Myocyte (in vitro differentiated cells): Measurements from ENCODE around the gene FOLR1. TPM values are rescaled to one million over a fixed set of nuclear protein-coding genes. Genes with fewer than 3 reads are reported as not detected.
A peak's percentile ranks its signal among the peaks of the same experiment; 100 is the strongest.
"Not testable (repeated sequence)": the region's sequence is repeated elsewhere in the genome, so short reads cannot be mapped to it uniquely, and the experiment has no call there.

Experiments used
- DNase-seq: peaks from one replicate; pipeline ENCODE4 v3.0.0-alpha.2; 2012; ENCODE audit warnings: low read depth
- polyA plus RNA-seq: library from polyadenylated mRNA; unstranded; fragments of >200 nt; gene quantifications from one replicate; pipeline ENCODE4 v1.2.1, GENCODE V29; 2012; ENCODE audit warnings: missing spikeins
- total RNA-seq: library from RNA; depleted of rRNA; stranded (reverse); fragments of >200 nt; gene quantifications from 2 replicates; pipeline ENCODE4 v1.2.3, GENCODE V29; 2014

FOLR1 gene
- 34.8 and 39.0 TPM in 2 replicates for total RNA-seq
- 36.0 TPM for polyA plus RNA-seq

- peak; percentile 92 for DNase-seq
Observed at GRCh38 chr11:72191961-72192381, at the start of gene FOLR1. Gene FOLR1, plus strand, starts transcription at chr11:72192140. Its CDS starts 34 bp downstream, at chr11:72192174.

DNA sequence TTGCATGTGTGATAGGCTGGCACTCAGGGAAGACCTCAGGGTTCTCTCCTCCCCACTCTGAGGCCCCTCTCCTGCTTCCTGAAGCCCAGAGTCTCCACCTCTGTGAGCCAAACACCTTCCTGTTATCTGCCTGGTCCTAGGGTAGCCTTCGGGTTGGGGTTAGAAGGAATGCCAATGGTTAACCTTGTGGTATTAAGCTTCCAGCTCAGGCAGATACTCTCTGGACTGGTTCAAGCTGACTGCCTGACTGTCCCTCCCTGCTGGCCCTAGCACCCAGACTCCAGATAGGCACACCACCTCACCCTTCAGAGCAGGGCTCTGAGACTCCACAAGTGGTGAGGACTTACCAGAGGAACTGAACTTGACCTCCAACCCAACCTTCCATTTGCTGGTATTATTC lies 49.4 kb upstream of the FOLR1 start:
- DNase-seq = not testable (repeated sequence)

DNA sequence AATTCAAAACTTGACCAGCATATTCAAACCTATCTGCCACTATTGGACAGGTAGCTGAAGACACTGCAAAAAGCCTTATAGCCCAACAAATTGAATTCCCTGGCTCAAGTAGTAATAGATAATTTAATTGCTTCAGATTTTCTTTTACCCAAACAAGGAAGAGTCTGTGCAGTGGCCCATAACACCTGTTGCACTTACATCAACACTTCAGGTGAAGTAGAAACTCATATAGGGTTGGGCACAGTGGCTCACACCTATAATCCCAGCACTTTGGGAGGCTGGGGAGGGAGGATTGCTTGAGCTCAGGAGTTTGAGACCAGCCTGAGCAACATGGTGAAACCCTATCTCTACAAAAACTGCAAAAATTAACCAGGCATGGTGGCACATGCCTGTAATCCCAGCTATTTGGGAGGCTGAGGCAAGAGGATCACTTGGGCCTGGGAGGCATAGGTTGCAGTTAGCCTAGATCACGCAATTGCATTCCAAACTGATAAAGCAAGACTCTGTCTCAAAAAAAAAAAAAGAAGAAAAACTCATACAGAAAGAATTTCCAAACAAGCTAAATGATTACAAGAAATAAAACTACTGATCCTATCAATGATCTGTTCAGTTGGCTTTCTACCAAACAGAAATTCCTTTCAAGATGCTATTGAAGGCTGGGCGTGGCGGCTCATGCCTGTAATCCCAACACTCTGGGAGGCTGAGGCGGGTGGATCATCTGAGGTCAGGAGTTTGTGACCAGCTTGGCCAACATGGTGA lies 47.0 kb upstream of the FOLR1 start:
- DNase-seq = no peak

- peak; percentile 48 for DNase-seq
Observed at GRCh38 chr11:72146625-72147024, 45.3 kb upstream of the FOLR1 start.

DNA sequence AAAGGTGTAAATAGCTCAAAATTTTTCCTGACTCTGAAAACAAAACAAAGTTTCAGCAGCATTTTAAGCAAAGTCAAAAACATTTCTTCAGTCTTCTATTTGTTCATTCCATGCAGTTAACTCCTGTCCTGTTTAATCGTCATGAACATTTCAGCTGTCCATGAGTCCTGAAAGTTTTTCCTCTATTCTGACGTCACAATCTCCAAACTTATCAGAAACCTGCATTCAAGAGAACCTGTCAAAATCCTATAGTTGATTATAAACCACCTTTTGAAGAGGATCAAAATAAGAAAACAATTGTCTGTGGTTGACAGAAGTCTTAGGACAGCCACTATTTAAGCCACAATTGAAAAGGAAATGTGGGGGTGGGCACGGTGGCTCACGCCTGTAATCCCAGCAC lies 41.1 kb upstream of the FOLR1 start:
- DNase-seq = no peak

DNA sequence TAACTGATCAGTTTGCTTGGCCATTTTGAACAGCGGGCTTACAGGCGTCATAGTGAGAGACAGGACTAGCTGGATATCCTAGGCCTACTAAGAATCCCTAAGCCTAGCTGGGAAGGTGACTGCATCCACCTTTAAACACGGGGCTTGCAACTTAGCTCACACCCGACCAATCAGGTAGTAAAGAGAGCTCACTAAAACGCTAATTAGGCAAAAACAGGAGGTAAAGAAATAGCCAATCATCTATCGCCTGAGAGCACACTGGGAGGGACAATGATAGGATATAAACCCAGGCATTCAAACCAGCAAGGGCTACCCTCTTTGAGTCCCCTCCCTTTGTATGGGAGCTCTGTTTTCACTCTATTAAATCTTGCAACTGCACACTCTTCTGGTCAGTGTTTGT lies 38.1 kb upstream of the FOLR1 start:
- DNase-seq = not testable (repeated sequence)

DNA sequence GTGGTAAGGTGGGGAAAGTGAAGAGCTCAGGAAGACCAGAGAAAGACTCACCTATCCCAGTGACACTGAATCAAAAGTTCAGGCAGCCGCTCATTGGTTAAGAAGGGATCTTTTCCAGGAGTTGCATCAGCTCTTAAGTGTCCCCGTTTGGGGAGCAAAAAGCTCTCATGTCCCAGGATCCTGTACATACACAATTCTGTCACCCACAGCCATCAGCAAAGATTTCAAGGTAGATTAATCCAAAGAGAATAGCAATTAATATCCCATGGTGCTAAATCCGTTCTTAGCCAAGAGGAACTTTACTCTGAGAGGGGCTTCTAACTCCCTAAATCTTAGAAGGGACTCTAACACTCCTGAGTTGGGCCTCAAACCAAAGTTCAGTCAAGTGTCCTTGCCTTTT lies 37.1 kb upstream of the FOLR1 start:
- DNase-seq = no peak

- DNase-seq = no peak
Observed at GRCh38 chr11:72155751-72156150, 36.2 kb upstream of the FOLR1 start.

- no peak for DNase-seq
Observed at GRCh38 chr11:72157131-72157530, 34.8 kb upstream of the FOLR1 start.

- DNase-seq = no peak
Observed at GRCh38 chr11:72160319-72160718, 31.6 kb upstream of the FOLR1 start.

- no peak for DNase-seq
Observed at GRCh38 chr11:72162891-72163492, 28.9 kb upstream of the FOLR1 start.

DNA sequence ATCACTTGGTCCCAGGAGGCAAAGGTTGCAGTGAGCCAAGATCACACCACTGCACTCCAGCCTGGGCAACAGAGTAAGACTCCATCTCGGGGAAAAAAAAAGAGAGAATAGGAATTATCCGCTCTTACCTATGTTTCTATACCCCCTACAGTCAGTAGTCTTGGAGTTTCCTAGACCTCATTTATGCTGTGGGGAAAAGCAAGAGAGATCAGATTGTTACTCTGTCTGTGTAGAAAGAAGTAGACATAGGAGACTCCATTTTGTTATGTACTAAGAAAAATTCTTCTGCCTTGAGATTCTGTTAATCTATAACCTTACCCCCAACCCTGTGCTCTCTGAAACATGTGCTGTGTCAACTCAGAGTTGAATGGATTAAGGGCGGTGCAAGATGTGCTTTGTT lies 27.8 kb upstream of the FOLR1 start:
- not testable (repeated sequence) for DNase-seq

DNA sequence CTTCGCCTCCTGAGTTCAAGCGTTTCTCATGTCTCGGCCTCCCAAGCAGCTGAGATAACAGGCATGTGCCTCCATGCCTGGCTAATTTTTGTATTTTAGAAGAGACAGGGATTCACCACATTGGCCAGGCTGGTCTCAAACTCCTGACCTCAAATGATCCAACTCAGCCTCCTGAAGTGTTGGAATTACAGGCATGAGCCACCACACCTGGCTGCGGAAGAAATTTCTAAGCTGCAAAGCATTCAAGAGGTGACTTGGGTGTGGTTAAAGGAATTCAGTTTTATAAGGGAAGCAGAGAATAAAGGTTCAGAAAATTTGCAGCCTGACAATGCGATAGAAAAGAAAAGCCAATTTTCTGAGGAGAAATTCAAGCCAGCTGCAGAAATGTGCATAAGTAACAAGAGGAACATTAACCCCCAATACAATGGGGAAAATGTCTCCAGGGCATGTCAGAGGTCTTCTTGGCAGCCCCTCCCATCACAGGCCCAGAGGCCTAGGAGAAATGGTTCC lies 22.8 kb upstream of the FOLR1 start:
- DNase-seq = not testable (repeated sequence)

- DNase-seq = not testable (repeated sequence)
Observed at GRCh38 chr11:72169754-72170153, 22.2 kb upstream of the FOLR1 start.

GRCh38 chr11:72172043-72172442 lies 19.9 kb upstream of the FOLR1 start:
- DNase-seq = not testable (repeated sequence)

DNA sequence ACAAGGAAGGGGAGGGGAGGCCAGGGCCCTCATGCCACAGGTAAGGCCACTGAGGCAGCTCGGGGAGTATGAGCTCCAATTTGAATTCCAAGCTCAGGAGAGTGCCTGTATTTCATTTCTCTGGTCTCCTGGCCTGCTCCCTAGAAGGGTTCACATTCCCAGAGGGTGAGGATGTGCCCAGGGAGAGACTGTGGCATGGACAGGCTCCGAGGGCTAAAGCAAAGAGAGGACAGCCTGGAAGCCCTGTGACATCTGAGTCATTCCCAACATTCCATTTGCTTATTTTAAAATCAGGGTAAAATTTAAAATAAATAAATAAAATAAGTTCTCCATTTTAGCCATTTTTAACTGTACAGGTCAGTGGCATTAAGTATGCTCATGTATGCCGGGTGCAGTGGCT lies 18.6 kb upstream of the FOLR1 start:
- no peak for DNase-seq

- DNase-seq = no peak
Observed at GRCh38 chr11:72174302-72175070, 17.5 kb upstream of the FOLR1 start.

DNA sequence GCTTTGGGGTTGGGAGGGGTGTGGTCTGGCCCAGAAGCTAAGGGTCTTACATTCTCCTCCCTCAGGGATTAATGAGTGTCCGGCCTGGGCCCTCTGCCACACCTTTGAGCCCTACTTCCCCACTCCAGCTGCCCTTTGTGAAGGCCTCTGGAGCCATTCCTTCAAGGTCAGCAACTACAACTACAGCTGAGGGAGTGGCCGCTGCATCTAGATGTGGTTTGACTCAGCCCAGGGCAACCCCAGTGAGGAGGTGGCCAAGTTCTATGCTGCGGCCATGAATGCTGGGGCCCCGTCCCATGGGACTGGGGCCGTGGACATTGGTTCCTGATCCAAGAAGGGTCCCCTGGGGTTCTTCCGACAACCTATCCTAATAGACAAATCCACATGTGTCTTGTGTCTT lies 14.3 kb upstream of the FOLR1 start:
- DNase-seq = no peak

GRCh38 chr11:72179049-72179803 lies 12.7 kb upstream of the FOLR1 start:
- DNase-seq = no peak

DNA sequence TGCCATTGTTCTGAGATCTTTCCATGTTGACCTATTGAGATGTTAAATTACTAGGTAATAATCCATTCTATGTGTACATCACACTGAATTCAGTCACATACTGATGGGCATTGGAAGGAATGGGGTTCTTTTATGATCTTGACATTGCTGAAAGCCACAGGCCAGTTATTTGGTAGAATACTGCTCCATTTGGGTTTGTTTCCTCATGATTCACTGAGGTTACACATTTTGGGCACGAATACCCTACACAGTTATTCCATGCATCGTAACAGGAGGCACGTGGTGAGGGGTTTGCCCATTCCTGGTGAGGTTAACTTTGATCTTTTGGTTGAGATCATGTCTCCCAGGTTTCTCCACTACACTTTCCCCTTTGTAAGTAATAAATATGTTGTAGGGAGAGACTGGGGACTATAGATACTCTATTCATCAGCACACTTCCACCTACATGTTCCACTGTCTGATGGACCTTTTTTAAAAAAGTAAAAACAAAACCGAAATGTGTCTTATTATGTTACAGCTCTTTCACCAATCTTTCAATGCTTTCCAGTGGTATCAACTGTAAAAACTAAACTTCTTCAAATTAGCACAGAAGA lies 12.0 kb upstream of the FOLR1 start:
- no peak for DNase-seq
